Adrenal gland (tissue), 5 donors: Measurements from ENCODE around the gene SLC25A26.

Source experiments
- CTCF ChIP-seq, 6 experiments: fragments of 450-650 bp in 4 of 6; fragments of 200-600 bp in 2 of 6; sonication (generic) in 1 of 6; IDR thresholded peaks; 1 replicate in 5 of 6; 2 replicates in 1 of 6; pipeline versions ENCODE4 v1.5.1 to v1.8.0; 2016 to 2021; ENCODE audit warnings: antibody characterized with exemption in 6 of 6, mild to moderate bottlenecking in 2 of 6, moderate library complexity in 1 of 6
- POLR2A ChIP-seq, 2 donors: fragments of 450-650 bp; IDR thresholded peaks; one replicate each; pipeline ENCODE4 v1.6.1; 2017; ENCODE audit warnings: antibody characterized with exemption in 2 of 2, mild to moderate bottlenecking in 2 of 2, moderate library complexity in 1 of 2
- donor health status: DM: no; HTN: no; CAD: no.

GRCh38 chr3:66248641-66249040 lies 27.8 kb downstream of the SLC25A26 start:
- TF ChIP-seq POLR2A (IDR thresholded peaks at IDR 0.05) (no peak), CTCF (IDR thresholded peaks at IDR 0.05) (no peak)
